ENCODE data around the gene CHAF1A.
A peak's percentile ranks its signal among the peaks of the same experiment; 100 is the strongest.

CHAF1A gene

DNA sequence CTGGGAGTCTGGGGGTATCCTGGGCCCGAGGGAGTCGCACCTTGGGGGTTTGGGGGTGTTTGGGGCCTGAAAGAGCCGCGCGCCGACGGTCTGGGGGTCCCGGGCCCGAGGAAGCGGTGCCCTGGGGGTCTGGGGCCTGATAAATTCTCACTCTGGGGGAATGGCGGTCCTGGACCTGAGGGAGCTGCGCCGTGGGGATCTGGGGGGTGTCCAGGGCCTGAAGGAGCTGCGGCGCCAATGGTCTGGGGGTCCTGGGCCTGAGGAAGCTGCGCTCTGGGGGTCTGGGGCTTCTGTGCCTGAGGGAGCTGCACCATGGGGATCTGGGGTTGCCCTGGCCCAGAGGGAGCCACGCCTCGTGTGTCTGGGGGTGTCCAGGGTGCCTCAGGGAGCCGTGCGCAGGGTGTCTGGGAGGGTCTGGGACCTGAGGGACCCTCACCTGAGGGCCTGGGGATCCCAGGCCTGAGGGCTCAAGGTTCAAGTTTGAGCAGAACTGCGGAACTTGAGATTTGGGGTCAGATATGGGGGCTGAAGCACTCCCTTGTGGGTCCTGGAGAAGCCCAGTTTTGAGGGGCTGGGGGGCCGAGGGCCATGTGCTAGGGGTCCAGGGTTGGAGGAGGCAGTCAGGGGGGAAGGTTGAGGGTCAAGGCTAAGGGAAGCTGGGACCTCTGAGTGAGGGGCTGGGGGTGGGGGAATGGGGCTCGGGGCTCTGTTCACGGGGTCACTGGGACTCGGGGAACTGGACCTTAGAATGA lies 70.7 kb downstream of the CHAF1A start:
- Mint-ChIP-seq H3K27me3 (no peaks in the 10 kb centered on the region), H3K36me3 (ENCODE audit: insufficient read depth) (peaks cover 7% of the 10 kb centered on the region), H3K4me3 (no peak overlapping the region), H3K27ac (ENCODE audit: low read depth) (peak overlapping the region; percentile 77), H3K9me3 (no peaks in the 10 kb centered on the region), H3K4me1 (peaks cover 24% of the 10 kb centered on the region)
- ATAC-seq (replicated peaks; ENCODE audit: extremely low read depth, poor library complexity, severe bottlenecking) (no peak), DNase-seq (ENCODE audit: low spot score in 2 of 2) (no peak)

DNA sequence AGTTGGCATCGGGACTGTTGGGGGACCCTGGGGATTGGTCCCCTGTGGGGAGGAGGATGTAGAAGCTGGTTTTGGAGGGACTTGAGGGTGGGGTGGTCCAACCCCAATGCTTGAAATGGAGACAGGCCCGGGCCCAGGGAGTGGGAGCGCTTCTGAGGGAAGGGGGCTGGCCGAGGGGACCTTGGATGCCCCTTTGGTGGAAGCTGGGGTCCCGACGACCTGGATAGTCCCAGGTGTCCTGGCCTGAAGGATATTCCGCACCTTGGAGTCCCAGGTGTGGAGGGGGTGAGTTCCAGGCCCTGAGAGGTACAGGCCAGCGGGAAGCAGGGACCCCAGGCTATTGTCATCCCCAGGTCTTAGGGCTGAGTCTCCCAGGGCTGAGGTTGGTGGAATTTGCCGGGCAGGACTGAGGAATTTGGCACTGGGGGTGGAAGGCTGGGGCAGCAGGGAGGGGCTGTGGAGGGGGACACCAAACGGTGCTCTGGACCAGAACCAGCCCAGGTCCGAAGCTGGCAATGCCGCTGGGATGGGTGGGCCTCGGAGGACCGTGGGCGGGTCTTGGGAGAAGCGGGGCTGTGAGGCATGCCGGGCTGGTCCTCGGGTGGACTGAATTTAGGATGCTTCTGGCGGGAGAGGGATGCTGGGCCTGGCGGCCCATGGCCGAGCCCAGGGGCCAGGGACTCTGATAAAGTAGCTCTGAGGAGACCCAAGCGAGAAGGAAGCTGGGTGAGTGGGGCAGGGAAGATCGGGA lies 71.5 kb downstream of the CHAF1A start:
- peaks cover 13% of the 10 kb centered on the region for H3K36me3 Mint-ChIP-seq (ENCODE audit: insufficient read depth)
- no peak for DNase-seq (ENCODE audit: low spot score in 2 of 2)
- no peak for ATAC-seq (replicated peaks; ENCODE audit: extremely low read depth, poor library complexity, severe bottlenecking)
- peak overlapping the region; percentile 77 for H3K27ac Mint-ChIP-seq (ENCODE audit: low read depth)
- H3K4me1 Mint-ChIP-seq = peaks cover 24% of the 10 kb centered on the region
- no peaks in the 10 kb centered on the region for H3K9me3 Mint-ChIP-seq
- no peaks in the 10 kb centered on the region for H3K27me3 Mint-ChIP-seq
- H3K4me3 Mint-ChIP-seq = no peak overlapping the region

DNA sequence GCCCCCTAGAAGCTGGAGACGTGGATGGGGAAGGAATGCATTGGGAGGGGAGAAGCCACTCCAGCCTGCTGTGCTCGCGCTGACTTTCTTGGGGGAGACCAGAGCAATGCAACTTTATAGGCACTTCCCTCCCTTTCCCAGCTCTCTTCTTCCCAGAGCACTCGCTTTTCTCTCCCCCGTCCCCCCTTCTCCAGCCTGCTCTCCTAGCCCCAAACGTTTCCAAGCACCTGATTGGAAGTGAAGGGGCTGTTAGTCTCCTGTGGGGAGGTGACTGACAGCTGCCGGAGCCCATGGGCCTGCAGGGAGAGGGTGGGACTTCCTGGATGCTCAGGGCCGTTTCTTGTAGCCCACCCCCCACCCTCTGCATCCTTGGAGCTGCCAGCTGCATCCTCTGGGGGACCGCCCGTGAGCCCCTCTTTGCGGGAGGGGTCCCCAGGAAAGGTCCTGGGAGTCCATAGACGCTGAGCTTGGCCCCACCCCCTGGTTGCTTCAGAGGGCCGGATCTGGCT lies 72.1 kb downstream of the CHAF1A start:
- H3K36me3 Mint-ChIP-seq (ENCODE audit: insufficient read depth) = peaks cover 13% of the 10 kb centered on the region
- H3K4me3 Mint-ChIP-seq = no peak overlapping the region
- ATAC-seq (replicated peaks; ENCODE audit: extremely low read depth, poor library complexity, severe bottlenecking) (no peak), DNase-seq (ENCODE audit: low spot score in 2 of 2) (no peak)
- H3K27me3 Mint-ChIP-seq = no peaks in the 10 kb centered on the region
- no peaks in the 10 kb centered on the region for H3K9me3 Mint-ChIP-seq
- H3K27ac Mint-ChIP-seq (ENCODE audit: low read depth) = peak overlapping the region; percentile 77
- H3K4me1 Mint-ChIP-seq = peaks cover 24% of the 10 kb centered on the region

DNA sequence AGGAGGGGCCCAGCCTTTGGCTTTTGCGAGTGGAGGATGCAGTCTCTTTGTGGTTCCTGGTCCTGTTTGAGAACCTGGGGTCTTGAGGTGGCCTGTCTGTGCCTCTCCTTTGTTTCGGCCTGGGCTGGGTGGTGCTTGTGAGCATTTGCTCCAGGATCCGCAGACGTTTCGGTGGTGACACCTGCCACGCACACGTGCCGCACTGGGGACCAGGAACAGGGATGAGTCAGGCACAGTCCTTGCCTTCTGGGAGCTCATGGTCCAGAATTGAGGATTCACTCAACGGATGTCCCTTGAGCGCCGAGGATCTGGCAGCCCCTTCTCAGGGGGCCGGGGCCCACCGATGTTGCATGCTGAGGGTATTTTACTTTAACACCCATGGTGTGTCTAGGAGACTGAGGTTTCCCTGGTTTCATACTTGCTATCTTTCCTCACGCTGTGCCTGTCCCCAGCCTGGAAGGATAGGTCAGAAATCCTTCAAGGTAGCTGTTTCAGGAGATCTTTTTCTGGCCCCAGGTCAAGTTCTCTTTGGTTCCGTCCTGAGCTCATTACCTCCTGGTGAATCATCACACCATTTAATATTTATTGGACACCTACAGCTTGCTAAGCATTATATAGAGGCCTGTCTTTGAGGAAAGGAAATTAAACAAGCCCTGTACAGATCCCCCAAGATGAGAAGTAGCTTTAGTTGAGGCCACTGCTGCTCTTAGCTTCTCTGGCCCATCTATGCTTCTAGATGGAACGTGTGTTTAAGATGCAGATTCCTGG lies 74.8 kb downstream of the CHAF1A start:
- DNase-seq (ENCODE audit: low spot score in 2 of 2) (no peak), ATAC-seq (replicated peaks; ENCODE audit: extremely low read depth, poor library complexity, severe bottlenecking) (no peak)
- peaks cover 18% of the 10 kb centered on the region for H3K4me1 Mint-ChIP-seq
- peaks cover 19% of the 10 kb centered on the region for H3K36me3 Mint-ChIP-seq (ENCODE audit: insufficient read depth)
- H3K9me3 Mint-ChIP-seq = no peaks in the 10 kb centered on the region
- no peak overlapping the region for H3K4me3 Mint-ChIP-seq
- no peaks in the 10 kb centered on the region for H3K27me3 Mint-ChIP-seq
- H3K27ac Mint-ChIP-seq (ENCODE audit: low read depth) = no peak overlapping the region

DNA sequence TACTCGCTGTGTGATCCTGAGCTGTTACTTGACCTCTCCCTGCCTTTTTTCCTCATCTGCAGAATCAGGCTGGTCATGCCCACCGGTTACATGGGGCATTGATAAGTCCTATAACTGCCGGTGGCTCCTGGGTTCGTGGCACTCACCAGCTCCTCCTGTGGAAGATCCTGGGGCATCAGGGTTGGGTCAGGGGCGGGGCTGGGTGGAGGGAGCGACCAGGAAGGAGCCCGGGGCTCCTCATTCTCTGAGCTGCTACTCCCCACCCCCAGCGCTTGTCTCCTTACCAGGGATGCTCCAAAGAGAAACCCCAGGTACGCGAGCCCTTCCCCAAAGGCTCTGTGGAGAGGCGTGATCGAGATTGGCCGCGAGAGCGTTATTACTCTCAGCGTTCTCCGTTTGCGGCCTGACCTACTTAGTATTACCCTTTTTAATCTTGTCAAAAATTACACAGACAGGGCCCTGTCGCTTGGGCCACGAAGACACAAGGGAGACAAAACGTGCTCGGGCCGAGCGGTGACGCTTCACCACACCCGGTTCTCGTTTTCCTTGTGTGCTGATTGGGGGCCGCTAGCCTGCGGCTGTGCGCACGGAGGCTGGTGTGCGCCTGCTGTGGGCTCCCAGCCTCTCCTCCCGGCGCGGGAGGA lies 80.4 kb downstream of the CHAF1A start:
- no peaks in the 10 kb centered on the region for H3K27me3 Mint-ChIP-seq
- peaks cover 21% of the 10 kb centered on the region for H3K36me3 Mint-ChIP-seq (ENCODE audit: insufficient read depth)

DNA sequence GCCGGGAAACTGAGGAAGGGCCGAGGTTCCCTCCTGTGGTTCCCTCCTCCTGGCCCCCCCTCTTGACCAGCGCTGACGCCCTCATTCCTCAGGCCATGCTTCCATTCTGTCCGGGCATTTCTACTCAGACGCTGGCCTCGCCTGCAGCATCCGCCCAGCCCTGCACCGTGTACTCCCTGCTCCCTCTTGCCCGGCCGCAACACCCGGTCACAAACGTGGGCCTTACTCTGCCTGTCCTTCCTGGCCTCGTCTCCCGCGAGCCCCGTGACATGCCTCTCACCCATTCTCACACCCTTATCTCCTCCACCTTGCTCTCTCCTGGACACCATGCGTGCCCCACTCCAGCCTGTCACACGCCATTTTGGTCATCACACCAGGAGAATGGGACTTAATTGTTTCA lies 80.9 kb downstream of the CHAF1A start:
- Mint-ChIP-seq H3K36me3 (ENCODE audit: insufficient read depth) (peaks cover 17% of the 10 kb centered on the region), H3K27ac (ENCODE audit: low read depth) (peak overlapping the region; percentile 76), H3K4me3 (no peak overlapping the region), H3K4me1 (peaks cover 10% of the 10 kb centered on the region), H3K9me3 (no peaks in the 10 kb centered on the region), H3K27me3 (no peaks in the 10 kb centered on the region)
- no peak for ATAC-seq (replicated peaks; ENCODE audit: extremely low read depth, poor library complexity, severe bottlenecking)
- DNase-seq (ENCODE audit: low spot score in 2 of 2) = no peak

More for the DNA sequence above, 80.4 kb downstream of the CHAF1A start:
- DNase-seq (ENCODE audit: low spot score in 2 of 2) (no peak), ATAC-seq (replicated peaks; ENCODE audit: extremely low read depth, poor library complexity, severe bottlenecking) (no peak)
- Mint-ChIP-seq H3K4me1 (peaks cover 10% of the 10 kb centered on the region), H3K4me3 (no peak overlapping the region), H3K27ac (ENCODE audit: low read depth) (no peak overlapping the region), H3K9me3 (no peaks in the 10 kb centered on the region)

DNA sequence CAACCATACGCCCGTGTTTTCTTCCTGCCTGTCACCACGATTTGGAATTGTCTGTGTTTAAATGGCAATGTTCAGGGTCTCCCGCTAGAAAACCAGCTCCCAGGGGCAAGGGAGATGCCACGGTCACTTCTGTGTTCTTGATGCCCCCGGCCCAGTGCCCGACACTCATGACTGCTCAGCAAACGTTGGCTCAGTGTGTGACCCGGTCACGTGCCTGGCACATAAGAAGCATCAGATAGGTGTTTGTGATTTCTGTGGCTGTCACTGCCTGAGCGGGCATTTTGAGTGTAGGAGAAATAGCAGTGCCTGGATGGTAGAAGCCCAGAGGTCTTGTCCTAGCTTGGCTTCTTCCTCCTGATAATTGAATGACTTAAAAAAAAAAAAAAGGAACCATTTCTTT lies 85.1 kb downstream of the CHAF1A start:
- Mint-ChIP-seq H3K27ac (ENCODE audit: low read depth) (no peak overlapping the region), H3K36me3 (ENCODE audit: insufficient read depth) (peaks cover 17% of the 10 kb centered on the region), H3K4me1 (peaks cover 10% of the 10 kb centered on the region), H3K4me3 (no peak overlapping the region), H3K27me3 (no peaks in the 10 kb centered on the region), H3K9me3 (no peaks in the 10 kb centered on the region)
- ATAC-seq (replicated peaks; ENCODE audit: extremely low read depth, poor library complexity, severe bottlenecking) (no peak), DNase-seq (ENCODE audit: low spot score in 2 of 2) (no peak)

DNA sequence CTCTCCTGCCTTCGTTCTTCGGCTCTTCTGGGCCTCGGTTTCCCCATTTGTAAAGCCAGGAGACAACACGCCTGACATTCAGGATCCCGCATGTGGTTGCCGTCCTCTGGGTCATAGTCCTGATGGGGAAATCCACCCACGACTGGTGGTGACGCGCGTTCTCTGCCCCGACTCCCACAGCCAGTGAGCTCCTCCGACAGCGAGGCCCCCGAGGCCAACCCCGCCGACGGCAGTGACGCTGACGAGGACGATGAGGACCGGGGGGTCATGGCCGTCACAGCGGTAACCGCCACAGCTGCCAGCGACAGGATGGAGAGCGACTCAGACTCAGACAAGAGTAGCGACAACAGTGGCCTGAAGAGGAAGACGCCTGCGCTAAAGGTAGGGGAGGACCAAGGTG lies 86.1 kb downstream of the CHAF1A start:
- ATAC-seq (replicated peaks; ENCODE audit: extremely low read depth, poor library complexity, severe bottlenecking) = no peak
- Mint-ChIP-seq H3K27me3 (no peaks in the 10 kb centered on the region), H3K4me1 (peaks cover 10% of the 10 kb centered on the region), H3K4me3 (no peak overlapping the region), H3K9me3 (no peaks in the 10 kb centered on the region), H3K27ac (ENCODE audit: low read depth) (no peak overlapping the region), H3K36me3 (ENCODE audit: insufficient read depth) (peaks cover 16% of the 10 kb centered on the region)
- no peak for DNase-seq (ENCODE audit: low spot score in 2 of 2)

DNA sequence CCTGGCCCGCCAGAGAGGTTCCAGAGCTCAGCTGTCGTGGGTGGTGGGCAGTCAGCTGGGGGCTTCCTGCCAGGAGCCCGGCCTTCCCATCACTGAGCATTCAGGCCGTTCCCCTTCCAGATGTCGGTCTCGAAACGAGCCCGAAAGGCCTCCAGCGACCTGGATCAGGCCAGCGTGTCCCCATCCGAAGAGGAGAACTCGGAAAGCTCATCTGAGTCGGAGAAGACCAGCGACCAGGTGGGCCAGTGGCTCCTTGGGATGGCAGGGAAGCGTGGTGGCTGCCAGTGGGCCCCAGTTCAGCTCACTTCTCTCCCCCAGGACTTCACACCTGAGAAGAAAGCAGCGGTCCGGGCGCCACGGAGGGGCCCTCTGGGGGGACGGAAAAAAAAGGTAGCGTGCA lies 89.0 kb downstream of the CHAF1A start:
- Mint-ChIP-seq H3K36me3 (ENCODE audit: insufficient read depth) (peaks cover 13% of the 10 kb centered on the region), H3K27ac (ENCODE audit: low read depth) (no peak overlapping the region), H3K4me3 (no peak overlapping the region), H3K4me1 (peaks cover 5% of the 10 kb centered on the region), H3K27me3 (no peaks in the 10 kb centered on the region), H3K9me3 (no peaks in the 10 kb centered on the region)
- no peak for ATAC-seq (replicated peaks; ENCODE audit: extremely low read depth, poor library complexity, severe bottlenecking)
- no peak for DNase-seq (ENCODE audit: low spot score in 2 of 2)

DNA sequence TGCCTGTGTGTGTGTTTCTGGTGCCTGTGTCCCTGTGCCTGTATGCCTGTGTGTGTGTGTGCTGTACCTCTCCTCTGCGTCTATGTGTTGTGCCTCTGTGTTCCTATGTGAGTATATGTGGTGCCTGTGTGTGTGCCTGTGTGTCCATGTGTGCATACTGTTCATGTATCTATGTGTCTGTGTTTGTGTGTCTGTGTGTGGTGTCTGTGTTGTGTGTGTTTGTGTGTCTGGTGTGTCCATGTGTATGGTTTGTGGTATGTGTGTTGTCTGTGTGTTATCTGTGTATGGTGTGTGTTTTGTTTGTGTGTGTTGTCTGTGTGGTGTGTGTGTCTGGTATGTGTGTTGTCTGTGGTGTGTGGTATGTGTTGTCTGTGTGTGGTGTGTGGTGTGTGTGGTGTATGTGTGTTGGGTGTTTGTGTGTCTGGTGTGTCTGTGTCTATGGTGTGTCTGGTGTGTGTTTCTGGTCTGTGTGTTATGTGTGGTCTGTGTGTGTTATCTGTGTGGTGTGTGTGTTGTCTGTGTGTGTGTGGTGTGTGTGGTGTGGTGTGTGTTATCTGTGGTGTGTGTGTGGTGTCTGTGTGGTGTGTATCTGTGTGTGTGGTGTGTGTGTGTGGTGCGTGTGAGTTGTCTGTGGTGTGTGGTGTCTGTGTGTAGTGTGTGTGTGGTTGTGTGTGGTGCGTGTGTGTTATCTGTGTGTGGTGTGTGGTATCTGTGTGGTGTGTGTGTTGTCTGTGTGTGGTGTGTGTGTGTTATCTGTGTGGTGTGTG lies 90.1 kb downstream of the CHAF1A start:
- no peak for DNase-seq (ENCODE audit: low spot score in 2 of 2)
- no peaks in the 10 kb centered on the region for H3K4me1 Mint-ChIP-seq
- peaks cover 13% of the 10 kb centered on the region for H3K36me3 Mint-ChIP-seq (ENCODE audit: insufficient read depth)
- ATAC-seq (replicated peaks; ENCODE audit: extremely low read depth, poor library complexity, severe bottlenecking) = no peak
- no peaks in the 10 kb centered on the region for H3K27me3 Mint-ChIP-seq
- no peak overlapping the region for H3K4me3 Mint-ChIP-seq
- no peaks in the 10 kb centered on the region for H3K9me3 Mint-ChIP-seq
- no peak overlapping the region for H3K27ac Mint-ChIP-seq (ENCODE audit: low read depth)

All from central memory CD8-positive, alpha-beta T cell (primary cell).